ENCODE results near the gene SLC35B3.
"Not testable (repeated sequence)": the region's sequence is repeated elsewhere in the genome, so short reads cannot be mapped to it uniquely, and the experiment has no call there.

Gene SLC35B3

GRCh38 chr6:8414844-8415243, 20.5 kb downstream of the SLC35B3 start:
- H3K4me3 ChIP-seq (ENCODE audit: low read depth, low read length), result no peak overlapping the region
- no peak for TF ChIP-seq CTCF (IDR thresholded peaks at IDR 0.05; ENCODE audit: low read depth, low read length)
- no peaks in the 10 kb centered on the region for H3K27me3 ChIP-seq (ENCODE audit: insufficient read depth, low read depth, severe bottlenecking)
- H3K27ac ChIP-seq, result no peak overlapping the region
- H3K9me3 ChIP-seq (ENCODE audit: severe bottlenecking), result no peaks in the 10 kb centered on the region
- peaks cover 16% of the 10 kb centered on the region for H3K36me3 ChIP-seq
- DNase-seq, result no peak

- not testable (repeated sequence) for H3K9me3 ChIP-seq (ENCODE audit: severe bottlenecking); H3K27ac ChIP-seq; H3K4me3 ChIP-seq (ENCODE audit: low read depth, low read length); H3K27me3 ChIP-seq (ENCODE audit: insufficient read depth, low read depth, severe bottlenecking); DNase-seq; H3K36me3 ChIP-seq
Observed at GRCh38 chr6:8405946-8406345, 29.4 kb downstream of the SLC35B3 start.

GRCh38 chr6:8402546-8402945, 32.8 kb downstream of the SLC35B3 start:
- no peak for TF ChIP-seq CTCF (IDR thresholded peaks at IDR 0.05; ENCODE audit: low read depth, low read length)
- H3K27ac ChIP-seq, result no peak overlapping the region
- no peak for DNase-seq
- no peaks in the 10 kb centered on the region for H3K27me3 ChIP-seq (ENCODE audit: insufficient read depth, low read depth, severe bottlenecking)
- no peaks in the 10 kb centered on the region for H3K36me3 ChIP-seq
- H3K4me3 ChIP-seq (ENCODE audit: low read depth, low read length), result no peak overlapping the region
- H3K9me3 ChIP-seq (ENCODE audit: severe bottlenecking), result no peaks in the 10 kb centered on the region

GRCh38 chr6:8400663-8401062, 34.7 kb downstream of the SLC35B3 start:
- TF ChIP-seq CTCF (IDR thresholded peaks at IDR 0.05; ENCODE audit: low read depth, low read length), result no peak
- no peak overlapping the region for H3K4me3 ChIP-seq (ENCODE audit: low read depth, low read length)
- DNase-seq, result no peak

GRCh38 chr6:8392569-8392968, 42.8 kb downstream of the SLC35B3 start:
- TF ChIP-seq CTCF (IDR thresholded peaks at IDR 0.05; ENCODE audit: low read depth, low read length), result no peak
- Histone ChIP-seq H3K9me3 (ENCODE audit: severe bottlenecking) (no peaks in the 10 kb centered on the region), H3K4me3 (ENCODE audit: low read depth, low read length) (no peak overlapping the region), H3K36me3 (no peaks in the 10 kb centered on the region), H3K27me3 (ENCODE audit: insufficient read depth, low read depth, severe bottlenecking) (no peaks in the 10 kb centered on the region), H3K27ac (no peak overlapping the region)
- DNase-seq, result no peak

More at GRCh38 chr6:8400663-8401062, 34.7 kb downstream of the SLC35B3 start:
- H3K9me3 ChIP-seq (ENCODE audit: severe bottlenecking), result no peaks in the 10 kb centered on the region
- H3K27ac ChIP-seq, result no peak overlapping the region
- H3K27me3 ChIP-seq (ENCODE audit: insufficient read depth, low read depth, severe bottlenecking), result no peaks in the 10 kb centered on the region
- H3K36me3 ChIP-seq, result no peaks in the 10 kb centered on the region

- no peak for TF ChIP-seq CTCF (IDR thresholded peaks at IDR 0.05; ENCODE audit: low read depth, low read length)
- no peak overlapping the region for H3K4me3 ChIP-seq (ENCODE audit: low read depth, low read length)
Observed at GRCh38 chr6:8391934-8392333, 43.4 kb downstream of the SLC35B3 start.

More at GRCh38 chr6:8391934-8392333, 43.4 kb downstream of the SLC35B3 start:
- Histone ChIP-seq H3K27me3 (ENCODE audit: insufficient read depth, low read depth, severe bottlenecking) (no peaks in the 10 kb centered on the region), H3K9me3 (ENCODE audit: severe bottlenecking) (no peaks in the 10 kb centered on the region), H3K36me3 (no peaks in the 10 kb centered on the region), H3K27ac (no peak overlapping the region)
- DNase-seq, result no peak
